ENCODE data around the gene DCC.

GRCh38 chr18:52605345-52605744 lies 265.3 kb downstream of the DCC start:
- TF ChIP-seq CTCF (conservative IDR thresholded peaks at IDR 0.05) (no peak), ZFX (IDR thresholded peaks at IDR 0.05) (no peak)

All from C4-2B (cell line).